ENCODE measurements around the gene ZNF723. TPM values are rescaled to one million over a fixed set of nuclear protein-coding genes. Genes with fewer than 3 reads are reported as not detected.
"Not testable (repeated sequence)": the region's sequence is repeated elsewhere in the genome, so short reads cannot be mapped to it uniquely, and the experiment has no call there.

The ZNF723 gene
- total RNA-seq, 4 donors from 2014 or later: not detected

GRCh38 chr19:22807061-22807835 is 24.8 kb upstream of the ZNF723 start:
- no peak for TF ChIP-seq POLR2A (IDR thresholded peaks at IDR 0.05)
- TF ChIP-seq, protein P1, sequence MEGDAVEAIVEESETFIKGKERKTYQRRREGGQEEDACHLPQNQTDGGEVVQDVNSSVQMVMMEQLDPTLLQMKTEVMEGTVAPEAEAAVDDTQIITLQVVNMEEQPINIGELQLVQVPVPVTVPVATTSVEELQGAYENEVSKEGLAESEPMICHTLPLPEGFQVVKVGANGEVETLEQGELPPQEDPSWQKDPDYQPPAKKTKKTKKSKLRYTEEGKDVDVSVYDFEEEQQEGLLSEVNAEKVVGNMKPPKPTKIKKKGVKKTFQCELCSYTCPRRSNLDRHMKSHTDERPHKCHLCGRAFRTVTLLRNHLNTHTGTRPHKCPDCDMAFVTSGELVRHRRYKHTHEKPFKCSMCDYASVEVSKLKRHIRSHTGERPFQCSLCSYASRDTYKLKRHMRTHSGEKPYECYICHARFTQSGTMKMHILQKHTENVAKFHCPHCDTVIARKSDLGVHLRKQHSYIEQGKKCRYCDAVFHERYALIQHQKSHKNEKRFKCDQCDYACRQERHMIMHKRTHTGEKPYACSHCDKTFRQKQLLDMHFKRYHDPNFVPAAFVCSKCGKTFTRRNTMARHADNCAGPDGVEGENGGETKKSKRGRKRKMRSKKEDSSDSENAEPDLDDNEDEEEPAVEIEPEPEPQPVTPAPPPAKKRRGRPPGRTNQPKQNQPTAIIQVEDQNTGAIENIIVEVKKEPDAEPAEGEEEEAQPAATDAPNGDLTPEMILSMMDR (IDR thresholded peaks at IDR 0.05 in 4 of 5, conservative IDR thresholded peaks at IDR 0.05 in 1 of 5): no peak
- DNase-seq: no peak
- Histone ChIP-seq H3K4me1 (no peaks in the 10 kb centered on the region), H3K27ac (no peak overlapping the region), H3K27me3 (peaks cover 0 to 9% (median 0%) of the 10 kb centered on the region in 3 donors), H3K36me3 (no peaks in the 10 kb centered on the region), H3K9me3 (no peaks in the 10 kb centered on the region), H3K4me3 (no peak overlapping the region)
- no peak for ATAC-seq
- in situ Hi-C loops (cut with MboI; ENCODE audit: low sequenced_read_pairs in 4 of 4): no loop called here
- intact Hi-C loops (cut with DNase I; ENCODE audit: low total_unique reads): no loop called here

DNA sequence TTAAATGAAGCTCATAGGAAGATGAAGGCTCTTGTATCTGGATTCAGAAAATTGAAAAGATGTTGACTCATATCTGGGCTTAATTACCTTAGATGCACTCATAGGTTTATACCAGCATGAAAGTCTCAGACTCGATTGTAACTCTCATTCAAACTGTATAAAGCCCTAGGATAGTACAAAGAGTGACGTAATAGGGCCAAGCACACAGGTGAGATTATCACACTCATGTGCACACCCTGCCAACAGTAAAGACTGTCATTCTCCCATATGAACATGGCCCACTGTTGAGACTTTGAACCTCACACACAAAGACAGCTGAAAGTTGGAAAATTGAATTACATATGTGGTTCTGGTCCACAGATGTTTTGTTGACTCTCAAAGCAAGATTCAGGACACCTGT is 18.0 kb upstream of the ZNF723 start:
- intact Hi-C loops (cut with DNase I; ENCODE audit: low total_unique reads): no loop called here
- in situ Hi-C loops (cut with MboI; ENCODE audit: low sequenced_read_pairs in 4 of 4): no loop called here

DNA sequence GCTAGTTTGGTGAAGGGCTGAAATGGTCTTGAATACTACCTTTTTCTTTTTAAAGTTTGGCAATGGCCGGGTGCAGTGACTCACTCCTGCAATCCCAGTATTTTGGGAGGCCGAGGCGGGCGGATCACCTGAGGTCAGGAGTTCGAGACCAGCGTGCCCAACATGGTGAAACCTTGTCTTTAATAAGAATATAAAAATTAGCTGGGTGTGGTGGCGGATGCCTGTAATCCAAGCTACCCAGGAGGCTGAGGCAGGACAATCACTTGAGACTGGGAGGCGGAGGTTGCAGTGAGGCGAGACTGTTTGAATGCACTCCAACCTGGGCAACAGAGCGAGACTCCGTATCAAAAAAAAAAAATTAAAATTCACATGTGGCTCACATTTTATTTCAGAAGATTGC is 880 bp upstream of the ZNF723 start:
- in situ Hi-C loops (cut with MboI; ENCODE audit: low sequenced_read_pairs in 4 of 4): no loop called here
- Histone ChIP-seq H3K4me1 (no peaks in the 10 kb centered on the region), H3K36me3 (no peaks in the 10 kb centered on the region), H3K4me3 (no peak overlapping the region), H3K27me3 (no peaks in the 10 kb centered on the region), H3K27ac (no peak overlapping the region), H3K9me3 (no peaks in the 10 kb centered on the region)
- intact Hi-C loops (cut with DNase I; ENCODE audit: low total_unique reads): no loop called here
- no peak for DNase-seq
- TF ChIP-seq, protein P1 (IDR thresholded peaks at IDR 0.05 in 4 of 5, conservative IDR thresholded peaks at IDR 0.05 in 1 of 5): no peak
- no peak for TF ChIP-seq POLR2A (IDR thresholded peaks at IDR 0.05)
- ATAC-seq: no peak

More for the DNA sequence above, 18.0 kb upstream of the ZNF723 start:
- H3K4me3 ChIP-seq: no peak overlapping the region
- DNase-seq (no peak), ATAC-seq (no peak)
- H3K9me3 ChIP-seq: no peaks in the 10 kb centered on the region
- H3K27me3 ChIP-seq: no peaks in the 10 kb centered on the region
- no peaks in the 10 kb centered on the region for H3K36me3 ChIP-seq
- H3K27ac ChIP-seq: no peak overlapping the region
- TF ChIP-seq POLR2A (IDR thresholded peaks at IDR 0.05): no peak
- TF ChIP-seq, protein P1 (IDR thresholded peaks at IDR 0.05 in 4 of 5, conservative IDR thresholded peaks at IDR 0.05 in 1 of 5): no peak
- H3K4me1 ChIP-seq: no peaks in the 10 kb centered on the region

GRCh38 chr19:22857713-22858320 is 25.7 kb downstream of the ZNF723 start:
- peaks cover 0 to 25% (median 3%) of the 10 kb centered on the region in 3 donors for H3K9me3 ChIP-seq
- H3K27me3 ChIP-seq; intact Hi-C loops (cut with DNase I; ENCODE audit: low total_unique reads); H3K4me1 ChIP-seq; H3K36me3 ChIP-seq; DNase-seq; ATAC-seq; H3K27ac ChIP-seq; in situ Hi-C loops (cut with MboI; ENCODE audit: low sequenced_read_pairs in 4 of 4); H3K4me3 ChIP-seq: not testable (repeated sequence)

- intact Hi-C loops (cut with DNase I; ENCODE audit: low total_unique reads): no loop called here
- no peak for DNase-seq
- Histone ChIP-seq H3K4me1 (no peaks in the 10 kb centered on the region), H3K4me3 (no peak overlapping the region), H3K36me3 (no peaks in the 10 kb centered on the region), H3K27me3 (no peaks in the 10 kb centered on the region), H3K27ac (no peak overlapping the region), H3K9me3 (no peaks in the 10 kb centered on the region)
- ATAC-seq: no peak
- in situ Hi-C loops (cut with MboI; ENCODE audit: low sequenced_read_pairs in 4 of 4): no loop called here
- no peak for TF ChIP-seq POLR2A (IDR thresholded peaks at IDR 0.05)
- TF ChIP-seq, protein P1 (IDR thresholded peaks at IDR 0.05 in 4 of 5, conservative IDR thresholded peaks at IDR 0.05 in 1 of 5): no peak
These were observed 50.7 kb downstream of the ZNF723 start for GRCh38 chr19:22882797-22883196.

All from gastrocnemius medialis (tissue), 4 donors.